ENCODE results near the gene TMEM135.

DNA sequence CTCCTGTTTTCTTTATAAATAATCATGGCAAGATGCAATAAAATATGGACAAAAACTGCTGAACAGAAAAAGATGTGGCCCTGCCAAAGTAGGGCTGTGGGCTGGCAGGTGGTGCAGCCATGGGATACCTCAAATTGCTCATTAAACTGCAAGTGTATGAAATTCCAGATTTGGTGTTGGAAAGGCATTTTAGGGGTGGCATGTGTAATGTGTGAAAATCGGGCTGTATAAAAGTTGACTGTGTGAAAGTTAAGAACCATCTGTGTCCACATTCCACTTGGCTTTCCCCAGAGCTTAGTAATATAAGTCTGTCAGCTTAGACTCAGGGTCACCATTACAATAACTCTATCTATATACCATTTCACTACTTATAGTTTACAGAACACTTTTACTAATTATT, 47.7 kb upstream of the TMEM135 start:
- TF ChIP-seq CTCF (IDR thresholded peaks at IDR 0.05) (no peak), POLR2A (IDR thresholded peaks at IDR 0.05) (no peak)

Data from transverse colon (tissue), 3 donors.